Right ventricle myocardium inferior (tissue), 1 donor: ENCODE results near the gene GPATCH4. TPM values are rescaled to one million over a fixed set of nuclear protein-coding genes. Genes with fewer than 3 reads are reported as not detected.

Source experiments
- ATAC-seq: fragments of 200-7000 bp; cut with Tn5 transposase; one replicate; pipeline ENCODE4 v1.9.1; 2020; ENCODE audit warnings: mild to moderate bottlenecking, moderate library complexity
- DNase-seq: peaks from one replicate; pipeline ENCODE4 v3.0.0; 2021; ENCODE audit errors: missing footprints
- intact Hi-C: fragments of 100-400 bp; cut with DNase I; formaldehyde crosslinking; loops from one replicate; pipeline ENCODE4 v1.11.0; 2022
- total RNA-seq: library from RNA; stranded (reverse); fragmentation: NEBNext Ultra II Directional; extraction: Animal tissue kit (Norgen Biotek cat#: 25700); gene quantifications from one replicate; pipeline ENCODE4 v1.2.1, GENCODE V29; 2021
- donor health status: DM: no; HTN: yes; CAD: no; lungs with severe emphysema.

Gene GPATCH4
- total RNA-seq, 1 donor from 2014 or later = 14.6 TPM

DNA sequence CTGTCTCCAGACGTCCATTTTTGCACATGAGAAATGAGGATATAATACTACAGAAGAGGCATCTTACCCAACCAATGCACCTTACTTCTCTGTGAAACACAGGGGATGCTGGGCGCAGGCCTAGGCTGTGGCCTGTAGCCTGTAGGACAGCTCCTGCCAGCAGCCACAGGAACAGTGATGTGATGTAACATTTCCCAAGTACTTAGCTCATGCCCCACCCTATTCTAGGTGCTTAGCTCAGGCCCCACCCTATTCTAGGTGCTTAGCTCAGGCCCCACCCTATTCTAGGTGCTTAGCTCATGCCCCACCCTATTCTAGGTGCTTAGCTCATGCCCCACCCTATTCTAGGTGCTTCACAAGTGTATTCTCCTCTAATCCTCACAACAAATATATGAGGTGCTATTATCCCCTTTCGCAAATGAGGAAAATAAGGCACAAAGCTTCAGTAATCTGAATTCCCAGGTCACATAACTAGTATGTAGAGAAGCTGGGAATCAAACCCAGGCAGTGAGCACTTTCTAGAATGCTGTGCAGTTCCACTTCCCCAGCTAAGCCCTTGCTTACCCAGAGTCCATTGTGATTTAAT is 14.3 kb downstream of the GPATCH4 start:
- intact Hi-C loops = loop anchor here (5.0 kb wide), 1 partner anchor 130 kb away; no protein-coding TSS in a partner anchor
- ATAC-seq (no peak), DNase-seq (no peak)

DNA sequence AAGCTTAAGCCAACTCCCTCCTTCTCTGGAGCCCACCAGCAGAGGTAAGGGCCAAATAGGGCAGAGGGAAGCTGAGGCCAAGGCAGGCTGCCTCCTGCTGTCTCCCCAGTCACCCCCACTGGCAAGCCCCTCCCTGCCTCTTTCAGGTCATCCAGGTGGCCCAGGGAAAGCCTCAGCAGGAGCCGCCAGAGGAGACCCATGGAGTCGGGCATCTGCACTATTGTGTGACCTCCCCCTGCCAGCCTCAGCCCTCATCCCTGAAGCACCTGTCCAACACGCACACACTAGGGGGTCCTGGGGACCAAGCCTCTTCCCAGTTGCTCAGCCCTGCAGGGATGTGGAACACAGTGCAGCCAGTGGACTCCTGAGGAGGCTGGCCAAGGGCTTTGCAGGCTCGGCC is 15.0 kb downstream of the GPATCH4 start:
- DNase-seq (no peak), ATAC-seq (no peak)
- intact Hi-C loops = loop anchor here (5.0 kb wide), 1 partner anchor 129 kb away; no protein-coding TSS in a partner anchor

DNA sequence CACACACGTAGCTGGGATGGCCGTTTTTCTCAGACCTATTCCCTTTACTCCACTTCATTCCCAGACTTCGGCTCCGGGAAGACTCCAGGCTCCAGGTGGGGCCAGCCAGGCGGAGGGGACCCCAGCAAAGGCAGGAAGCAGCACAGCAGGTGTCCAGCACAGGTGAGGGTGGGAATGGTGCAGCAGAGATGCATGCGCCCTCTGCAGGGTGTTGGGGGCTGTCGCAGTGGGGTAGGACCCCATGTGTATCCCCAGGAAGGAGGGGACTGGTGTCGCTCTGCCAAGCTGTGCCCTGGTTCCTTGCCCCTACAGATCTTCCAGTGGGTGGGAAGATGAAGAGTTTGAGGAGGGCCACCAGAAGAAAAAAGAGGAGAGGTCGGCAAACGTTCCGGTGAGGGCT is 16.5 kb downstream of the GPATCH4 start:
- no peak for DNase-seq
- ATAC-seq = no peak
- intact Hi-C loops = loop anchor here (2.0 to 5.0 kb wide), 3 partner anchors 24 to 128 kb away; no protein-coding TSS in a partner anchor

DNA sequence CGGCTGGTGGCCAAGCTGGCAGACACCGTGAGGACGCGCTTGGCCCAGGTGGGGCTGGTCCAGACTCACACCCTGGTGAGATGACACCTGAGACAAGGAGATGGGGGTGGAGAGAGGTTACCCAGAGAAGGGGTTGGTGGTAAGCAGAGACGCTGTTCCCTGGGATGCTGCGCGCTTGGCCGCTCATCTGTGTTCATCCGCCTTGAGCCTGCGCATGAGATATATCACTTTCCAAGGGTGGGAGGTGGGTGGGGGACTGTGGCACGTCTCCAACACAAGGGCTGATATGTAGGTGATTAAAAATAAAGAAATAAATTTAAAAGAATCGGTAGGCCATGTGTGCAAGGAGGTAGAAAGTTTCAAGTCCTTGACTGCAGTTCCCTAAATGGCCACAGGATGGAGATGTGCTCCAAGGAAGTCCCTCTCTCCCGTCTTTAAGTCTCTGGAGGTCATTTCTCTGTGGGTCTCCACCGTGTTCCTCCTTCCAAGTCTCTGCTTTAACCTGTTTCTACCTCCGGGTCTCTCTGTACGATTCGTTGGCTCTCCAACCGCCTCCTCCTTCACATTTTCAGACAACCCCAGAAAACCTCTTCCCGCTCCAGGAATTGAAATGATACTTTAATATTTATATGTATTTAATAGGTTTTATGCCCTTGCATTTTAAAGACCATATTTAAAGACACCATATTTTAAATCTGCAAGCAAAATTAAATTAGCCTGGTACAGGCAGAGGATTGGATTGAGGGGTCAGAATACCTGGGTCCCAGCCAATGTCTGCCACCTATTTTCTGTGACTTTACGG is 17.3 kb downstream of the GPATCH4 start:
- no peak for DNase-seq
- intact Hi-C loops = loop anchor here (2.0 kb wide), 2 partner anchors 25 to 73 kb away; no protein-coding TSS in a partner anchor
- ATAC-seq = no peak

DNA sequence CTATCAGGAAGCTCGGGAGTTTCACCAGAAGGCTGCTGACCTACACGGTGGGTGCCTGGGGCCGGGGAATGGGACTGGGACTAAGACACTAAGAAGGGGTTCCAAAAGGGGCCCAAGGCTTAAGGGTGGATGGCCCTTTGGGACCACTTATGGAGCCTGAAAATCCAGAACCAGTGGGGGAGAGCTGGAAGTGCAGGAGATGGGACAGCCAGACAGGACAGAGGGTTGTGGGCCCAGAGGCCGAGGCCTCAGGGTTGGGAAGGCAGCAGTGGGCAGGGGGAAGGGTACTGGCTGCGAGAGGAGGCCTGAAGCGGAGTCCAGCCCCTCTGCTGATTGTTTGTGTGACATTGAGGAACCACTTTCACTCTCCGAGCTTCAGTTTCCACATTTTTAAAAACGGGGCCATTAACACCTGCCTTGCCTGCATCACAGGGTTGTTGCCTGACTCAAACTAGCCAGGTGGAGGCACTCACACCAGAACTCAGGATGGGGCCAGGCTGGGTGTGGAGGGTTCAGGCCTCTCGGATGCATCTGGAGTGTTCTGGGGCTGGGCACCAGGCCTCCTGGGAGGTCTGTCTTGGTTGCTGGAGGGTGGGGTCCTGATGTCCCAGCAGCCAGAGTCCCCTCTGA is 18.8 kb downstream of the GPATCH4 start:
- DNase-seq (no peak), ATAC-seq (no peak)
- intact Hi-C loops = no loop called here

DNA sequence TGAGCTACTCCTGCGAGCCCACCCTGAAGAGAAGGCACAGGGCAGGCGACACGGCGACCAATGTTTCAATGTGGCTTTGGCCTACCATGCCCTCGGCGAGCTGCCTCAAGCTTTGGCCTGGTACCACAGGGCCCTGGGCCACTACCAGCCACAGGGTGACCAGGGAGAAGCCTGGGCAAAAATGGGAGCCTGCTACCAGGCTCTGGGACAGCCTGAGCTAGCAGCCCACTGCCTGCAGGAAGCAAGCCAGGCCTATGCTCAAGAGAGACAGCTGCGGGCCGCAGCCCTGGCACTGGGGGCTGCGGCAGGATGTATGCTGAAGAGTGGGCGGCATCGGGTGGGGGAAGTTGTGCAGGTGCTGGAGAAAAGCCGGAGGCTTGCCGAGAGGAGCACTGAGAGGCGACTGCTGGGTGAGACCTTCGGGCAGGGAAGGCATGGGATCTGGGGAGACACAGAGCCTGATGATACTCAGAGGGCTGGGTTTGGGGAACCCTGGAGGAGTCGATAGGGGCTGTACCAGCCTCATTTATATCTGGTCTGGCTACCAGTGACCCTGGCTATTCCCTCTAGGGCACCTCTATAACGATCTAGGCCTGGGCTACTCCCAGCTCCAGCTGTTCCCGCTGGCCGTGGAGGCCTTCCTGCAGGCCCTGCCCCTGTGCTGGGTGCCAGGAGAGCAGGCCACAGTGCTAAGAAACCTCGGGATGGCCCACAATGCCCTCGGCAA is 19.5 kb downstream of the GPATCH4 start:
- intact Hi-C loops = no loop called here
- no peak for ATAC-seq

DNA sequence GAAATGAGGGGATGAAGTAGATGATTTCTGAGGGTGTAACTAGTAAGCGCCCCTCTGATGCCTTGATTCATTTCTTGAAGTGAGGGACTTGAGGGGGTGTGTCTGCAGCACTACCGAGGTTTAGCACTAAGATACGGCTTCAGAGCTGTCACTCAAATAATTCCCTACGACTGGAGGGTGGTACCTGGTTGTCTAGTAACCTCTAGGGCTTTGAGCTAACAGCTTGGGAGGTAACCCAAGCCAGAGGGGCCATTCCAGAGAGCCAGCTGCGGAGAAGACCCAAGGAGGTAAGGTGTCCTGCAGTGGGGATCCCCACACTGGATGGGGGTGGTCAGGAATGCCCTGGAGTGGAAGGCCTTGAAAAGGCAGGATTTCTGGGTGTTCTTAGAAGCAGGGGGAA is 21.8 kb downstream of the GPATCH4 start, which contains the start of gene TTC24:
TSS of gene TTC24 (plus strand) at position 252 of the 400 bp plus-strand sequence. CDS start 1,642 bp downstream, outside the sequence.
- intact Hi-C loops = no loop called here
- ATAC-seq = no peak
- no peak for DNase-seq

More for the DNA sequence above, 19.5 kb downstream of the GPATCH4 start:
- no peak for DNase-seq

DNA sequence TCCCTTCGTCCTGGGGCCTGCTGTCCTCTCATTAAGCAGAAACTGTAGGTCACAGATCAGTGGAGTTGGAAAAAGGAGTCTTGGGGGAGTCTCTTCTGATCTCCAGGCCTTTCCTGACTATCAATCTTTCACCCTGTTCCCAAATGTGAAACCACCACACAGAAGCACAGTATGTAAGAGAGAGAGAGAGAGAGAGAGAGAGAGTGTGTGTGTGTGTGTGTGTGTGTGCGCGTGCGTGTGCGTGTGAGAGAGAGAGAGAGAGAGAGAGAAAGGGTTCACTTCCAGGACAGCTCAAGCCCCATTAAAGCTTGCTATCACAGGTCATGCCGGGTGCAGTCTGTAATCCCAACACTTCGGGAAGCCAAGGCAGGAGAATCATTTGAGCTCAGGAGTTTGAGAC is 23.2 kb downstream of the GPATCH4 start:
- intact Hi-C loops = no loop called here
- DNase-seq (no peak), ATAC-seq (no peak)

DNA sequence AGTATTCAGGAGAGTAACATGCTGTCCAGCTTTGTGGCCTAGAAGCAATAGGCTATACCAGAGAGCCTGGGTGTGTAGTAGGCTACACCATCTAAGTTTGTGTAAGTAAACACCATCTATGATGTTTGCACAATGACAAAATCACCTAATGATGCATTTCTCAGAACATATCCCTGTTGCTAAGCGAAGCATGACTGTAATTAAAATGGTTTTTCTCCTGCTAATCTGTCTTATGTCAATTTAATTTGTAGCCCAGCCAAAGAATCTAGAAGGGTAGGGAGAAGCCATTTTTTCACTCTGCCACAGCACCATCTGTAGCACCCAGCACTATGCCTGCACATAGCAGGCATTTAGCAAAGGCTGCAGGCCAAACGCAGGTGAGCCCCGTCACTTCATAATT is 23.7 kb downstream of the GPATCH4 start:
- intact Hi-C loops = no loop called here
- DNase-seq = no peak
- ATAC-seq = no peak

DNA sequence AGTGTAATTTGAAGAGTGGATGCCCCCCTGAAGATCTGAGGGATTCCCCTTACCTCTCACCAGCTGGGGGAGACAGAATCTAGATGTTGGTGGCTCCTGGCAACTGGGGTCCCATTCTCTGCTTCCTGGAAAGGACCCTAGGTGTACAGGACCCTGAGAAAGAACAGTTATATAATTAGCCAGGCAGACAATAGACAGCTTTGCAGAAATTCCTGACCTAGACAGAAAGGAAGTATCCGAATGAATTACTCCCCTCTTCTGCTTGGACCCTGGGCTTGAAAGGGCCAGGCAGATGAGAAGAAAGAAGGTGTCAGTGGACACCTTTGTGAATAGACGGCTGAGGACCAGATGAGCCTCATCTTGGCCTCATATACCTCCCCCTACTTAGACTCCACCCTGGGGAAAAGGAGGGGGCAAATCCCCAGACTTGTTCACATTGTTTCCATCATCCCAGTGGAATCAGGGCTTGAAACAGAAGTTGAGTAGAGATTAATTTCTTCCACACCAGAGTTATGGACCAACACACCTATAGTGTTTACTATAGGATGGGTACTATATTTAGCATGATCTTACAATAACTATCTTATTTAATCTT is 27.1 kb downstream of the GPATCH4 start:
- no peak for DNase-seq
- intact Hi-C loops = no loop called here
- ATAC-seq = no peak

DNA sequence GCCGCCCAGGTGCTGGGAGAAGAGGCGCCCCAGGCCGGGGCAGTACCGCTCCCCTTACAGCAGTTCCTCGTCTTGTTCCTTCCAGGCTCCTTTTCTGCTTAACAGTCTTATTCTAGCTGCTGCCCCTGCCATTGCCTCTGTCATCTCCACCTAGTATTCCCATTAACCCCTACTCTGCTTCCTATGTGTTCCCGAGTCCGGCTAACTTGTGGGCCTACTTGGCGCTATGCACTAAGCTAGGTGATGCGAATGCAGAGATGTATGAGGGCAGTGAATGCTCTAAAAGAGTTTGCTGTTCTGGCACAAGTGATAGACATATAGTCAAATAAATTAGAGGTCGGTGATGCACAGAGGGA is 28.6 kb downstream of the GPATCH4 start:
- DNase-seq = no peak
- intact Hi-C loops = no loop called here
- ATAC-seq = no peak

DNA sequence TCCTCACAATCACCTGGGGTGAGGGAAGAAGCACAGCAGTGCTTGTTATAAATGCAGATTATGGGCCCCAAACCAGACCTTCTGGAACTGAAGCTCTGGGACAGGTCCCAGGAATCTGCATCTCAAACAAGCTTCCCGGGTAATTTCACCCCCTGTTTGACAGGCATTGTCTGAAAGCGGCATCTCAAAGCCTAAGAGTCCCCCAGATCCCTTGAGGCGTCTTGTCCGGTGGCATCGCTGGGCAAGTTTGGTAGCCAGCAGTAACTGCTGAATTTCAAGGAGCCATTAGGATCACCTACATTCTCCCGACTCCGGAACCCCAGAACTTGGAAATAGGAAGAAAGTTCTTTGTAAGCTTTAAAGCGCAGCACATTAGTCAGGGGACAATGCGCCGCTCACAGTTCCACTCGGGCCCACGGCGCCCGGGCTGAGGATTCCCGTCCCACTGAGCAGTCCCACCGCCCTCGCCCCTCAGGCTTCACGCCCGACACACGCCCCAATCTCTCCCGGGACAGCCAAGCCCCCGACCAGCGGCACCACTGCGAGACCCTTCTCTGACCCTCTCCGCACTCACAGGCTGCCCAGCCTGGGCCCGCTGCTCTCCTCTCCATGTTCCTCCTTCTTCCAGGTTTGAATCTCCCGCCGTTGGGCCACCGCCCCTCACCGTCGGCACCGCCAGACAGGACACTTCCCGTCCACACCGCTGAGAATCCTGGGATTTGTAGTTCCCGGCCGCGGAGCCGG is 29.2 kb downstream of the GPATCH4 start, which contains the start of gene IQGAP3:
TSS of gene IQGAP3 (minus strand) at position 647 of the 744 bp plus-strand sequence. CDS start at position 611, 36 bp downstream.
- ATAC-seq (peak; percentile 90), DNase-seq (peak; percentile 89)
- intact Hi-C loops = no loop called here

DNA sequence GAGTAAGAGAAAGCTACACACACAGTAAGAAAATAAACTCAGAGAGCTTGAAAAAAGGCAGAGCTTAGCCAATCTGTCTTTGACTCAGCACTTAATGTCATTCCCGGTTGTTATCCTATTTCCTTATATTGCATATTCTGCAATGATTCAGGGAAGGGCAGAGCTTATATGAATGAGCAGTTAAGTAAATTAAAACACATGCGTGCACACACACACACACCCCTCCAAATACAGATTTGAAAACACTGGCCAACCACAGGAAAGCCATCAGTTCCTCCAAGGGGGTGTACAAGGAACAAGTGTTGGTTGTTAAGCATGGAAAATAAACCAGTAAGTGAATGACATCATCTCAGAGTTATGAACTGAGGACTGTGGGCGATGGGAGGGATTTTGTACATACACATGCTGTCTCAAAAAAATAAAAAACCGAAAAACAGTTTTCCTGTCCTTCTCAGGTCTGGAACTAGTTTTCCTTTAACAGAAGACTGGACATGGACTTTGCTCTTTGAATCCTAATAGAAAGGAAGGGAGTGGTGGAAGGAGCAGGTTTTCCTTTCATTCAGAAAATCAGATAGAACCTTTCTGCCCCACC is 29.9 kb downstream of the GPATCH4 start:
- ATAC-seq = no peak
- intact Hi-C loops = no loop called here
- no peak for DNase-seq

DNA sequence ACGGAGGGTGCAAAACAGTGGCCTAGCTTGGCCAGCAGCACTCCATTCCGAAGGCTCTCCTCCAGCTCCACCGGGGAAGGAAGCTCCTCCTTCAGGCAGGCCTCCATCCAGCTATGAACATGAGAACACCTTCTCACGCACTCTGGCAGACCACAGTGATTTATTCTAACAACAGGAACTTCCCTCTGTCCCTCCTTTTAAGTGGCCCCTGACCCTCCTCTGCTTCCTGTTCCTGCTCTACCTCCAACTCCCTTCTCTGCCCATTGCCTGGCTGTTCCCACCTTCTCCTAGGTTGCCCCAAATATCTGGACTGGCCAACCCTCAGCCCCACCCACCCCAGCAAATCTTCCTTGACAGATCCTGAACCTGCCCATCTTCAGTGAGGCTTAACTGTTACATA is 34.8 kb downstream of the GPATCH4 start:
- no peak for DNase-seq
- no peak for ATAC-seq
- intact Hi-C loops = no loop called here

DNA sequence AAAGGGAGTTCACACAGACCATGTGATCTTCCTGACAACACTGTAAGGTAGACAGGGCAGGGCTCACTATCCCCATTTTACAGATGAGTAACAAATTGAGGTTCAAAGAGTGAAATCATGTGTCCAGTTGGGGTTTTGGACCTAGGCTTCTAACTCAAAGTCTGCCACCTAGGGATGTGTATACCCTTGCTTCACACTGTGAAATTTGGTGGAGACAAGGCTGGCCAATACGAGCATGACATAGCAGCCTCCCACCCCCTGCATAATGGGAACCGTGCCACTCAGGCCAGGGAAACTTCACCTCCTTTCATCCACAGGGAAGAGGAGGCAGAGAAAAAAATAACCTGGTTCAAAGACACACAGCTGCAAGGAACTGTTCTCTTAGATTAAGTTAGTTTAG is 35.8 kb downstream of the GPATCH4 start:
- ATAC-seq (no peak), DNase-seq (no peak)
- intact Hi-C loops = no loop called here

DNA sequence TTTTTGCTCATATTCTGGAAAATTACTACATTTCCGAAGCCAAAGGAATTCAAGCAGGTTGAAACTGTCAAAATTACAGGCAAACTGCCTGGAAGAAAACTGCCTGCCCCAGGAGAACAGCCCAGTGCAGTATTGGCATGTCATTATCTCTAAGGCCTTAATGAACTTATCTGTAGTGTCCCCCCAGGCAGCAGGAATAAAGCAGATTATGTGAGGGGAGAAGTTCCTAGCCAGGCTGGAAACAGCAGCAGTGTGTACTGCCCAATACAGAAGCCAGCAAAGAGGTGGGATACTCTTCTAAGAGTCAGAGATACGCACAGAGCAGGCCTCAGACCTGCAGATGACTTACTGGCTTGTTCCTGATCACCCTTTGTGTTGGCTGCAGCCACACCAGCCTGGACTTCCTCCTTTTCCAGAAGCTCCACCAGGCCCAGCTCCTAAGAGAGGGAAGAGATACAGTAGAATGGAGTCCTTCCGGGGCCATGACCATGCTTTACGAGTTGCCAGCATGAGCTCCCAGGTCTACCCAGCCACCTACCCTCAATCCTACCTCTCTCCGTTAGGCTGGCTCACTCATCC is 40.6 kb downstream of the GPATCH4 start:
- intact Hi-C loops = no loop called here

DNA sequence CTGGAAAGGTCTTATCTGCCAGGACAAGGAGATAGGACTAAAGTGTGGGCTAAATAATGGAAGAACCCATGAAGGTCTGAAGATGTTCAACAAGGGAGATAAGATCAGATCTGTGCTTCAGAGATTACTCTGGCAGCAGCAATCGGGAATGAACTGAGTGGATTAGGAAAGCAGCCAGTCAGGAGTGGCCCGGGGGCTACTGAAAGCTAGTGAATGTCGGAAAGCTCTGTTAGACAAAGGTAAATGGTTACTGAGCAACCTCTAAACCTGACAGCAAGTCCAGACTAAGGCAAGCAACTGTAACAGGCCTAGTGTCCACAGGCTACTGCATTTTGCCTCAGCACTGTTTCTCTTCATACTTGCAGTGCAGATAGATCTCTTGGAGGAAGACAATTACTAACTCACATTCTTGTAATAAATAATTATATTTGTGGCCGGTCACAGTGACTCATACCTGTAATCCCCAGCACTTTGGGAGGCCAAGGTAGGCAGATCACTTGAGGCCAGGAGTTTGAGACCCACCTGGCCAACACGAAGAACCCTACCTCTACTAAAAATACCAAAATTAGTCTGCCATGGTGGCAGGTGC is 41.4 kb downstream of the GPATCH4 start:
- ATAC-seq (no peak), DNase-seq (no peak)
- intact Hi-C loops = no loop called here

More for the DNA sequence above, 40.6 kb downstream of the GPATCH4 start:
- ATAC-seq = peak; percentile 92
- DNase-seq = no peak
